HG03025 (cell line): ENCODE measurements around the gene SART3.
"Not testable (repeated sequence)": the region's sequence is repeated elsewhere in the genome, so short reads cannot be mapped to it uniquely, and the experiment has no call there.

Experiments used
- ATAC-seq: cut with Tn5 transposase; IDR thresholded peaks from one replicate; pipeline ENCODE4 v1.9.1; 2021; ENCODE audit warnings: mild to moderate bottlenecking, moderate library complexity; ENCODE audit not compliant: unreplicated experiment, low FRiP score

The SART3 gene

DNA sequence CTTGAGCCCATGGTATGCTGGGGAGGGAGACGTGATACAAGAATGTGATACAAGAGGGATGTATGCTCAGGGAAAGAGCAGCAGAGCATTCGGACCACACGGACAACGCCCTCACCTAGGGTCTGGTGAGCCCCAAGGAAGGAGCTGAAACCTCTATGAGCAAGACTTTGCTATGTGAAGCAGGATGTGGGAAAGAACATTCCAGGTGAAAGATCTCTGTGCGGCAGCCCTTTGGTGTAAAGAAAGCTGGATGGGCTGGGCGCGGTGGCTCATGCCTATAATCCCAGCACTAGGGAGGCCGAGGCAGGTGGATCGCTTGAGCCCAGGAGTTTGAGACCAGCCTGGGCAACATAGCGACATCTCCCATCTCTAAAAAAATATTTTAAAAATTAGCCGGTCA, 62.8 kb downstream of the SART3 start:
- no peak for ATAC-seq

DNA sequence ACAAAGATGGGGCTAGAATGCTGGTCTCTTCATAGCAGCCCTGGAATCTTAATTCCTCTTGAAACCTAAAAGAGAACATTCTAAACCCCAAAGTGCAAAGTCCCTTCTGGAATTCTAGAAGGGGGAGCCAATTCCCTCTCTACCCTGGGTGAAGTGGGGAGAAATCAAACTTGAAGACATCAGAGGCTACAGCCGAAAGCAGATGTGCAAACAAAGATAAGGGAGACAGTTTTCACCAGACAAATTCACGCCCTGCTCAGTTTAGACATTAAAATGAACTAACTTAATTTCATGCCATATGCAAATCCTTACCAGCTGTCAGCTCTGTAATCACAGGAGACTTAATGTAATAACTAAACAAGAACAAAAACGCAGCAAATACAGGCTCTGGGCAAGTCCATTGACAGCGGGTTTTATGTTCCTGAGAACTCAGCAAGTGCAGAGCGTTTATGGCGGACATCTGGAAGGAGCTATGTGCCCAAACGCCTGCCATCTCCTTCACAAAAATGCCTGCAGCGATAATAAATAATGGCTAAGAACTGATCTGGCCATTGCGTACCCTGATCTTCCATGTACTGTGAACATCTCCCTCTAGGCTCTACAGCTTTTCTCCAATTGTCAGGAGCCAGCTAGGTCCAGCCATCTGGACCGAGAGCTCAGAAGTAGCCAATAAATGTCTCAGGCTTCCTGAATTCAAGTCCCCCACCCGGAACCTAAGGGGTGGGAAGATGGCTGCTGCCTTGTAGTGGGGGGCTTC, 65.0 kb downstream of the SART3 start:
- ATAC-seq, result no peak

DNA sequence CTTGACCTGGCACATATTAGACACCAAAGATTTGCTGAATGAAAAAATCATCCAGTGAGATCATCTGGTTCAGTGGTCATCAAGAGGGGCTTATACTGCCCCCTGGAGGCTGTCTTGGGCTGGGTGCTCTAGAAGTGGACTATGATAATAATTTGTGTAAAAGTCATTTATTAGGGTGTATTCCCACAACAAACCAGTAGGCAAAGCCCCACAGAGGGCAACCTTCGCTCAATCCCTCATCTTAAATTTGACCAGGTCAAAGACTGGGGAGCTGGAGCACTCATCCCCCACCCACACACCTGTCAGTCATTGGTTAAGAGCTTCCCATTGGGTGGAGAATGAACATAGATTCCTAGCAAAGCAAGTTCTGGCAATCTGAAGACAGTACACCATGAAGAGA, 65.9 kb downstream of the SART3 start:
- no peak for ATAC-seq

DNA sequence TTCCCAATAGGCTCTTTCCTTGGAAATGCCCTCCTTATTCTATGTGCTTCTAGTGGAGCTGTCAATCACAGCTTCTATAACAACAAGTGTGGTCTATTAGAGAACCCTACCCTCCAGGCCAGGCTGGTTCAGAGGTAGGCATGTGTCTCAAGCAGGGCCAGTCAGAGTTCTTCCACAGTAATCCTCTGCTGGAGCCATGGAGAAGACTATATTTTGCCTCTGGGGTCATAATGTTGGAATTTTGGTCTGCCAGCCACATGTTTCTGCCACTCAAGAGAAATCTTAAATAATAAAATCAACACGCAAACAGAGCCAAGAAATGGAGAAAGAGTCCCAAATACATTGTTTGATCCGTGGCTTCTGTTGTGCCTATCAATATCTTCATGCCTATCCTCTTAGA, 69.7 kb downstream of the SART3 start:
- no peak for ATAC-seq

DNA sequence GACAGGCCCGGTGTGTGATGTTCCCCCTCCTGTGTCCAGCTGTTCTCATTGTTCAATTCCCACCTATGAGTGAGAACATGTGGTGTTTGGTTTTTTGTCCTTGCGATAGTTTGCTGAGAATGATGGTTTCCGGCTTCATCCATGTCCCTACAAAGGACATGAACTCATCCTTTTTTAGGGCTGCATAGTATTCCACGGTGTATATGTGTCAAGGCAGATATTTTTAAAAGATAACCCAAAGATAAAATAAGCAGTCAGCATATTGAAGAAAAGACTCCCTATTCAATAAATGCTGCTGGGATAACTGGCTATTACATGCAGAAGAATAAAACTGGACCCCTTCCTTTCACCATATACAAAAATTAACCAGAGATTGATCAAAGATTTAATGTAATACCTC, 73.9 kb downstream of the SART3 start:
- ATAC-seq, result not testable (repeated sequence)

DNA sequence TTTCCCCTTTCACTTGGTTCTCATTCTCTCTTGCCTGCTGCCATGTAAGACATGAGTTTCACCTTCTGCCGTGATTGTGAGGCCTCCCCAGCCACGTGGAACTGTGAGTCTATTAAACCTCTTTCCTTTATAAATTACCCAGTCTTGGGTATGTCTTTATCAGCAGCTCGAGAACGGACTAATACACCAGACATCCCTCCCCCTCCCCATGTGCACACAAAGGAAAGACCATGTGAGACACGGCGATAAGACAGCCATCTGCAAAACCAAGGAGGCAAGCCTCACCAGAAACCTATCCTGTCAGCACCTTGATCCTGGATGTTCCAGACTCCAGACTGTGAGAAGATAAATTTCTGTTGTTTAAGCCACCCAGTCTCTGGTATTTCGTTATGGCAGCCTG, 75.6 kb downstream of the SART3 start:
- ATAC-seq, result not testable (repeated sequence)

DNA sequence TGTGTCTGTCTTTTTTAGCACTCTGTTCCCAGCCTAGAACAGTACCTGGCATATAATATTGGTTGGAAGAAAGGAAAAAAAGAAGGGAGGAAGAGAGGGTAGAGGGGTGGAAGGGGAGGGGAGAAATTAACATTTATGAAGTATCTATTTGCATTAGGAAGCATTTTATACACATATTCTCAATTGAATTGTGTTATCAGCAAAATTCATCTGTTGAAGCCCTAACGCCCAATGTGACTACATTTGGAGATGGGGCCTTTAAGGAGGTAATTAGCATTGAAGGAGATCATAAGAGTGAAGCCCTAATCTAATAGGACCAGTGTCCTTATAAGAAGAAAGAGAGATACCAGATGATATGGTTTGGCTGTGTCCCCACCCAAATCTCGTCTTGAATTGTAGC, 76.1 kb downstream of the SART3 start:
- no peak for ATAC-seq

DNA sequence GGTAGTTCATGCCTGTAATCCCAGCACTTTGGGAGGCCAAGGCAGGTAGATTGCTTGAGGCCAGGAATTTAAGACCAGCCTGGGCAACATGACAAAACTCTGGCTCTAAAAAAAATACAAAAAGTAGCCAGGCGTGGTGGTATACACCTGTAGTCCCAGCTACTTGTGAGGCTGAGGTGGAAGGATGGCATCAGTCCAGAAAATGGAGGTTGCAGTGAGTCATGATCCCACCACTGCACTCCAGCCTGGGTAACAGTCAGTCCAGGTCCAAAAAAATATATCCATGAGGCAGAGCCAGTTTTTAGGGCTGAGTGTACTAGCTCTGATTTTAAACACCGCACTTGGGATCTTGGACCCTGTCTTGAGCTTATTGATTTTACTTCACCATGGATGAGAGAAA, 76.5 kb downstream of the SART3 start:
- ATAC-seq, result no peak

DNA sequence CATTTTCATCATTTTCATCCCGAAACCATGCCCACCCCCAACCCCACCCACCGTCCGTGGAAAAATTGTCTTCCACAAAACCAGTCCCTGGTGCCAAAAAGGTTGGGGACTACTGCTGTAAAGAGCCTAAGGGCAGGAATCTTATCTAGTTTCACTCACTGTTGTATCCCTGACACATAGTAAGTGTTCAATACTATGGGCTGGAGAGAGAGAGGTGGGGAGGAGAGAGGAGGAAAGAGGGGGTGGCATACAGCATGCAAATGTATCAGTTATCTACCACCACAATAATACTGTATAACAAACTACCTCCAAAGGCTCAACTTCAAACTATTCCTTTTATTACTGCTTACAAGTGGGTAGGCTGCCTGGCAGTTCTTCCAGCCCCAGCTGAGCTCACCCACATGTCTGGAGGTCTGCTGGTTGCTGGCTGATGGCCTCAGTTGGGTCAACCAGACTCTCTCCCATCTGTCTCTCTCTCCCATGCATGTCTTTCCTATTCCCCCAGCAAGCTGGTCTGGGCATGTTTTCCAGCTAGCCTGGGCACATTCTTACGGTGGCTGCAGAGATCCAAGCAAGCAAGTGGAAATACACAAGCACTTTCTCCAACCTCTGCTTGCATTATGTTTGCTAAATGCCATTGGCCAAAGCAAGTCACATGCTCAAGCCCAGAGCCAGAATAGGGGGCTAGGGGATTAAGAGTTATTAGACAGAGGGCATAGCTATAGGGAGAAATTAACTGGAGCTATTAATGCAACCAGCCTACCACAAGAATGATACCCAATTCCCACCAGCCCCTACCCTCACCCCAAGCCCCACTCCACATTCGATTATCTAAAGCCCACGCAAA, 77.5 kb downstream of the SART3 start:
- no peak for ATAC-seq

DNA sequence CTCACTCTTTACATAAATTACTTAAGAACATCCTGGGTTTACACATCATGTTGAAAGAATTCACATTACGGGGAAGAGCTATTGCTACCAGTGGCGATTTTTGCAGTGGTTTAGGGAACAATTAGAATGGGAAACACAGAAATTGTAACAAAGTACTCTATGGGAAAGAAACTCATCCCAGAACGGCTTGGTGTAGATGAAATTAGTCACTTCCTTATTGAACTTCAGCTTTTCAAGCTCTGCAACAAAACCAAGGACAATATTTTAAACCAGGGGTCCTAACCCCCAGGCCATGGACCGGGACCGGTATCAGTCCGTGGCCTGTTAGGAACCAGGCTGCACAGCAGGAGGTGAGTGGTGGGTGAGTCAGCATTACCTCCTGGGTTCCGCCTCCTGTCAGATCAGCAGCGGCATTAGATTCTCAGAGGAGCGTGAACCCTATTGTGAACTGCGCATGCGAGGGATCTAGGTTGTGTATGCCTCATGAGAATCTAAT, 78.2 kb downstream of the SART3 start:
- ATAC-seq, result no peak

DNA sequence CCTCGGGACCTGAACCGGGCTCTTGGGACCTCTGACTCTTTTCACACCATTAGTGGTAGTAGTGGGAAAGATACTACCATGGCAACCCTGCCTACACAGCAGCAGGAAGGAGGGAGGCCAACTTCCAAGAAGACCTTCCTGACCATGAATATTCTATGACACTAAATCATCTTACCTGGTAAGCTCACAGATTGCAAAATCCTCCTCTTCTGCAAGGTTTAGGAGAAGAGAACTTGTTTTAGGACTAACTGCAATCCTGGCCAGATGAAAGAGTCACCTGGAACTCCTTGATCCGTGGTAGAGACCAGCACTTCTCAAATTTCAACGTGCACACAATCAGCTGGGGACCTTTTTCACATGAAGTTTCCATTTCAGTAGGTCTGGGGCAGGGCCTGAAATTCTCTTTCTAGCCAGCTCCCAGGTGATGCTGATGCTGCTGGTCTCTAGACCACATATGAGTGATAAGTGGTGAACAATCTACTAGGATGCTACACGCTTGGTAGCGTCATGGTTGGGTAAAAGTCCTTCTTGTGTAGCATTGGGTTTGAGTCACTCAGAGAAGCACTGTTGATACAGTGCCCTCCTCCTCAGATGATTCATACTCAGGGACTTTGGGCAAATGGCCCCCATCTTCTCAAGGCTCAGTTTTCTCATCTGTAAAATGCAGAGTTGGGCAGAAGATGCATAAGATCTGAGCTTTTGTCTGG, 81.5 kb downstream of the SART3 start:
- no peak for ATAC-seq

DNA sequence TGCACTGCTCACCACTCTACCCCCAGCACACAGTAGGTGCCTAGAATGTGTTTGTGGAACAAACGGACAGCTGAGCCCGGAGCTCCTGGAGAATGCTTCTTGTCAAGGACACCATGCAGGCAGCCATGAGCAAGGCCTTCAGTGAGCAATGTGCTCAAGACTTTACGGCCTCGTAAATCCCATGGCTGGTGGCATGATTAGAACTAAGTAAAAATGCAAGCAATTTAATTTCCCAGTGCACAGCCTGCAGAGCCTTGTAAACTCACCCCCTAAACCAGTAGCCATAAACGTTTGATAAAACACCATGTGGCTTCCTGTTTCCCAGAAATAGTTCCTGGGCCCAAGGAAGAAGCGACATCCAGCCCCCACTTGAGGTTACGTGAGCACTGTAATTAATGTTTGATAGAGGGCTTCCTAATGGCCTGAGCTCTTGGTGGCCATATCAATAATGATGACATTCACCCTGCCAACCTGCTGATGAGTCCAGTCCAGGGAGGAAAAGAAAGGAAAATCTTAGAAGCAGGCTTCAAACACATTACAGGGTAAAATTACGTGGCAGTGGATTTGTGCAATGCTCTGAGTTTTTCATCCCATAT, 82.3 kb downstream of the SART3 start:
- no peak for ATAC-seq

DNA sequence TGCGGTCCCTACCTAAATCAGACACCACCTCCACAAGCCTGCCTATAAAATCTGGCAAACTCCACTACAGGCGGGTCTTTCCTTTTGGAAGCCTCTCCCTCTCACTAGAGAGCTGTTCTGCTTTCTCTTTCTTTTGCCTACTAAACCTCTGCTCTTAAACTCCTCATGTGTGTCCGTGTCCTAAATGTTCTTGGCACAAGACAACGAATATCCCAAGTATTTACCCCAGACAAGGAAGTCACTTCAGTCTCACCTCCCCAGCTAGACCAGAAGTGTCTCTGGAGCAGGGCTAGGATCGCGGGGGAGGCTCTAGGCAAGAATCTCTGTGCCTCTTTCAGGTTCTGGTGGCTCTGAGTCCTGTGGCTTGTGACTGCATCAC, 83.1 kb downstream of the SART3 start:
- ATAC-seq, result no peak

DNA sequence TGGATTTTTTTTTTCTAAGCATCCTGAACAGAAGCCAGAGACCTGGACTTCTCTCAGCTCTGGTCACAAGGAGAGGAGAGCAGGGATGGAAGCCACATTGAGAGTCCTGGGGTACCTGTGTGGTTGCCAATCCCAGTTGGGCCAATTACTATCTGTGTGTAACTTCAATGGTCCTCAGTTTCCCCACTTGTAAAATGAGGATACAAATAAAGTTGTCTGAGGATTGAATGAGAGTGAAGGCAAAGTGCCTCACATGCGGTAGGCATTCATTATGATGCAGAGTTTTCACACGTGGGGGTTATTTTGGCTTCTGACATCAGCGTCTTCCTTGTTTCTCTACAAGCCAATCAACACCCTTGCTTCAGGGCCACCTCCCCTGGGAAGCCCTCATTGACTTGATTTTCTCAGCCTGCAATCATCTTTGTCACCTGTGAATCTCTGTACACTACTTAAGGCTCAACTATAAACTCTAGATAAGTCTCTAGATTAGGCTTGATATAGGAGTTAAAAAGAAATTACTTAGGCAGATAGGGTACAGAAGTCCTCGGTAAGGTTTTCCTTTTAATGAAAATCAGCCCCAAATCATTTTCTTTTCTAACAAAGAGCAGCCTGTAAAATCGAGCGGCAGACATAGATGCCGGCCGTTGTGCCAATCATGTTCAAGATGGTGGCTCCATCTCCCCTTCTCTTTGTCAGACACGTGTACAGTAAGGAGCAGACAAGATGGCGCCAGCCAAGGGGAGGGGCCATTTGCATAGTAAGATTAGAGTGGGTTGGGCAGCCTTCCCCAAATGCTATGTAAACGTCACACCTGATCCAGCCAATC, 83.7 kb downstream of the SART3 start:
- no peak for ATAC-seq

DNA sequence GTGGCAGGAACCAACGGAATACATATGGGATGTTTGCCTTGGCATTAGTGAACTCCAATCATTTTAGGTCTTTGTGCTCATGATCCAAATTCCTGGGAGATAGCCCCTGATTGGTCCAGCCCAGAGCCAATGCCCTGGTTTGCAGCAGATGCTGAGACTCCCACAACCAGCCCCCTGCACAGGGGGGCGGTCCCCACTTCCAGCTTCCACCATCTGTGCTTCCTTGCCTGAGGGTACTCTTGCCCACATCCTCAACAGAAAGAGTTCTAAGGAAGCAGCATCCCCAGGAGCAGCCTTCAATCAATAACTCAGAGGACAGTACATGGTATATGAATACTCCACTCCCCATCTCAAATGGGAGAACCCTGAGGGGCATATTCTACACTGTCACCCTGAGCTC, 85.6 kb downstream of the SART3 start:
- ATAC-seq, result no peak

DNA sequence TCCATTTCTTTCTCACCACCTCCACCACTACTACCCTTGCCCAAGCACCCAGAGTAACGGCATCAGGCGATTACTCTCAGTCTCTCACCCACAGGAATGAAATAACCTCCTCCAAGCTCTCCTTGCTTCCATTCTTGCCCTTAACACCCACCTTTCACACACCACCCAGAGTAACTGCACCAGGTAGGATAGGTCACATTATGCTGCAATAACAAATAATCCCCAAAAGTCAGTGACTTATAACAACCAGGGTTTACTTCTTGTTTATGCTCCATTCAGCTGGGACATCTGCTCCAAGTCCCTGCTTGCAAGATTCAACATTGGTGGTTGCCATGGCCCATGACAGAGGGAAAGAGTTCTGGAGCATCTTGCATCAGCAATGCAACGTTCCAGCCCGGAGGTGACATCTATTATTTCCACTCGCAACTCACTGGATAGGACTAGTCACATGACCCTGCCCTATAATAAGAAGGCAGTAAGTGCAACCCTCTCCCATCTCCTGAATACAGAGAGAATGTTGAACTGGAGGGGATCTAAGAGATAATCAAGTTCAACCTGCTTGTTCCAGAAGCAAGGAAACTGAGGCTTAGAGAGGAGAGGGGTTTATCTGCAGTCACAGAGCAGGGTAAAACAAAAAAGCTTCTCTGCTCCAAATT, 87.4 kb downstream of the SART3 start:
- no peak for ATAC-seq
